ENCODE results near the gene SIRPB2. TPM values are rescaled to one million over a fixed set of nuclear protein-coding genes. Genes with fewer than 3 reads are reported as not detected.

Gene SIRPB2
- total RNA-seq, 1 experiment from 2014 or later, result not detected

DNA sequence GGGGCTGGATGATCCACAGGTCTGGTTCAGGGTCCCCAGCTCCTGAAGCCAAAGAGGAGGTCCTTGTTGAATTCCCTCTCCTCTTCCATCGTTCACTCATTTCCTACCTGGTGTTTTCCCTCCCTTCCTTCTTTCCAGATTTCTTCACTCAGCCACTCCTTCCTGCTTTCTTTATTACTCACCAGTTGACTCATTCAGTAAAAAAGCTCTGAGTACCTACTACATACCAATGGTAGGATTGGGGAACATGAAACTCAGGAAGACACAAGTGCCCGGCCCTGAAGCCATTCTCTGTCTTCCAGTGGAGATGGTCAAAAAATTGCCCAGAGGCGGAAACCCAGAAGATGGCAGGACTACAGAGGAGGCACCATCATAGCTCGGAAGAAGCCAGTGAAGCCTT, 12.7 kb downstream of the SIRPB2 start:
- H3K27ac ChIP-seq (ENCODE audit: insufficient read length, low read depth, low read length), result no peak overlapping the region
- no peak overlapping the region for H3K4me3 Mint-ChIP-seq
- H3K4me1 ChIP-seq (ENCODE audit: insufficient read depth, low read length), result no peaks in the 10 kb centered on the region

More for the DNA sequence above, 12.7 kb downstream of the SIRPB2 start:
- Histone ChIP-seq H2AK5ac (ENCODE audit: insufficient read length, low read length) (no peak overlapping the region), H3T11ph (ENCODE audit: low read length) (no peak overlapping the region), H2AFZ (ENCODE audit: low read length) (no peak overlapping the region), H4K8ac (replicated peaks; ENCODE audit: insufficient read length, low read depth, low read length) (no peak overlapping the region), H3K23ac (ENCODE audit: insufficient read length, low read depth, low read length) (no peak overlapping the region), H3K18ac (ENCODE audit: insufficient read length, low read depth, low read length) (no peak overlapping the region), H3K4ac (ENCODE audit: low read depth, low read length) (no peak overlapping the region), H2BK20ac (ENCODE audit: low read depth, low read length, poor library complexity, severe bottlenecking) (no peak overlapping the region), H3K79me2 (ENCODE audit: insufficient read depth, low read length) (no peaks in the 10 kb centered on the region), H3K23me2 (ENCODE audit: insufficient read length, low read depth, low read length, poor library complexity, severe bottlenecking) (no peaks in the 10 kb centered on the region), H3K79me1 (ENCODE audit: insufficient read depth, low read depth, low read length, poor library complexity, severe bottlenecking) (no peaks in the 10 kb centered on the region), H3K27me3 (ENCODE audit: insufficient read depth, low read length) (no peaks in the 10 kb centered on the region), H4K20me1 (ENCODE audit: control insufficient read depth, insufficient read depth, insufficient read length) (no peaks in the 10 kb centered on the region), H2BK120ac (ENCODE audit: low read depth, low read length, poor library complexity, severe bottlenecking) (no peak overlapping the region), H3K56ac (ENCODE audit: insufficient read length, low read depth, low read length) (no peak overlapping the region), H3K9ac (ENCODE audit: extremely low read depth, insufficient read length, low read length) (no peak overlapping the region), H4K91ac (ENCODE audit: insufficient read length, low read depth, low read length) (no peak overlapping the region), H2BK15ac (ENCODE audit: low read depth, low read length) (no peak overlapping the region), H4K5ac (ENCODE audit: insufficient read length, low read depth, low read length) (no peak overlapping the region), H3K9me3 (ENCODE audit: control insufficient read depth, low read depth, low read length) (no peaks in the 10 kb centered on the region), H3K14ac (ENCODE audit: insufficient read depth, low read length) (no peak overlapping the region), H2BK12ac (ENCODE audit: insufficient read length, low read depth, low read length) (no peak overlapping the region), H3K4me2 (ENCODE audit: insufficient read depth, insufficient read length, low read length) (no peak overlapping the region), H2BK5ac (ENCODE audit: insufficient read length, low read length) (no peak overlapping the region)
- H3K27ac Mint-ChIP-seq, result no peak overlapping the region
- no CpG with 5 or more reads among the region's 4 CpGs for WGBS (ENCODE audit: extremely low coverage, insufficient read length, low lambda C conversion rate)
- H3K36me3 Mint-ChIP-seq (ENCODE audit: insufficient read depth in 1 of 3, low read depth in 3 of 3), result no peaks in the 10 kb centered on the region
- TF ChIP-seq, protein P1, sequence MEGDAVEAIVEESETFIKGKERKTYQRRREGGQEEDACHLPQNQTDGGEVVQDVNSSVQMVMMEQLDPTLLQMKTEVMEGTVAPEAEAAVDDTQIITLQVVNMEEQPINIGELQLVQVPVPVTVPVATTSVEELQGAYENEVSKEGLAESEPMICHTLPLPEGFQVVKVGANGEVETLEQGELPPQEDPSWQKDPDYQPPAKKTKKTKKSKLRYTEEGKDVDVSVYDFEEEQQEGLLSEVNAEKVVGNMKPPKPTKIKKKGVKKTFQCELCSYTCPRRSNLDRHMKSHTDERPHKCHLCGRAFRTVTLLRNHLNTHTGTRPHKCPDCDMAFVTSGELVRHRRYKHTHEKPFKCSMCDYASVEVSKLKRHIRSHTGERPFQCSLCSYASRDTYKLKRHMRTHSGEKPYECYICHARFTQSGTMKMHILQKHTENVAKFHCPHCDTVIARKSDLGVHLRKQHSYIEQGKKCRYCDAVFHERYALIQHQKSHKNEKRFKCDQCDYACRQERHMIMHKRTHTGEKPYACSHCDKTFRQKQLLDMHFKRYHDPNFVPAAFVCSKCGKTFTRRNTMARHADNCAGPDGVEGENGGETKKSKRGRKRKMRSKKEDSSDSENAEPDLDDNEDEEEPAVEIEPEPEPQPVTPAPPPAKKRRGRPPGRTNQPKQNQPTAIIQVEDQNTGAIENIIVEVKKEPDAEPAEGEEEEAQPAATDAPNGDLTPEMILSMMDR (conservative IDR thresholded peaks at IDR 0.05), result no peak
- DNase-seq, result no peak
- H3K4me1 Mint-ChIP-seq, result no peaks in the 10 kb centered on the region
- peaks cover 25% of the 10 kb centered on the region for H3K27me3 Mint-ChIP-seq (ENCODE audit: low read depth)
- no peaks in the 10 kb centered on the region for H3K9me3 Mint-ChIP-seq
